ENCODE results near the gene FLYWCH2. TPM values are rescaled to one million over a fixed set of nuclear protein-coding genes. Genes with fewer than 3 reads are reported as not detected.
"Not testable (repeated sequence)": the region's sequence is repeated elsewhere in the genome, so short reads cannot be mapped to it uniquely, and the experiment has no call there.

FLYWCH2 gene
- total RNA-seq, 2 donors from 2014 or later: 11.6 to 15.1 TPM

- Mint-ChIP-seq H3K4me3 (peak overlapping the region; percentile 97), H3K27me3 (no peaks in the 10 kb centered on the region), H3K4me1 (peaks cover 23% of the 10 kb centered on the region), H3K36me3 (ENCODE audit: low read depth) (no peaks in the 10 kb centered on the region), H3K27ac (peak overlapping the region; percentile 90)
- no peak for ATAC-seq
- H3K9me3 ChIP-seq (ENCODE audit: control insufficient read depth, low read length, poor library complexity, severe bottlenecking): no peaks in the 10 kb centered on the region
- no peak for DNase-seq
These were observed 21.9 kb downstream of the FLYWCH2 start for GRCh38 chr16:2904922-2905240.

DNA sequence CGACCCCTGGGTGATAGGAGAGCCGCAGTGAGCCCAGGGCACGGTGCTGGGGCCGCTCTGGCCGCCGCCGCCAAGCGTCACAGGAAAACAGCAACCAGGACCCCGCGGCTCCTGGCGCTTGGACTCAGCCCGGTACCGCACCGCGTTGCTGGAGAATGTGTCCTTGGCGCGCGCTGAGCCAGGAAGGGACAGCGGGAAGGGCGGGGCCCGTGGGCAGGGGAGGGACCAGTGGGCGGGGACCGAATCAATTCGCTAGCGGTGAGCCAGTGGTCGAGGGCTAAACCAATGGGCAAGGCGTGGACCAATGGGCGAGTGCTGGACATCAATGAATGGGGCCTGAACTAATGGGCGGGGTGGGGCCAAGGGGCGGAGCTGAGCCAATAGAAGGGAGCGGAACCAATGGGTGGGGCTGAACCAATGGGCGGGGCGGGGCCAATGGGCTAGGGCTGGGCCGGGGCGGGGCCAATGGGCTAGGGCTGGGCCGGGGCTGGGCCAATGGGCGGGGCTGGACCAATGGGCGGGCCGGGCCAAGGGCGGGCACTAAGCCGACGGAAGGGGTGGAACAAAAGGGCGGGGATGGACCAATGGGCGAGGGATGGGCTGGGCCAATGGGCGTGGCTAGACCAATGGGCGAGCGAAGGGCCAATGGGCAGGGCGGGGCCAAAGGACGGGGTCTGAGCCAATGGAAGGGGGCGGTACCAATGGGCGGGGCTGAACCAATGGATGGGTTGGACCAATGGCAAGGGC lies 22.4 kb downstream of the FLYWCH2 start:
- peak overlapping the region; percentile 97 for H3K4me3 Mint-ChIP-seq
- peaks cover 23% of the 10 kb centered on the region for H3K4me1 Mint-ChIP-seq
- H3K36me3 Mint-ChIP-seq (ENCODE audit: low read depth): no peaks in the 10 kb centered on the region
- H3K27me3 Mint-ChIP-seq: no peaks in the 10 kb centered on the region
- DNase-seq (peak; percentile 86 to 89 (median 88)), ATAC-seq (peak; percentile 86)
- H3K27ac Mint-ChIP-seq: peak overlapping the region; percentile 63
- H3K9me3 ChIP-seq (ENCODE audit: control insufficient read depth, low read length, poor library complexity, severe bottlenecking): no peaks in the 10 kb centered on the region

DNA sequence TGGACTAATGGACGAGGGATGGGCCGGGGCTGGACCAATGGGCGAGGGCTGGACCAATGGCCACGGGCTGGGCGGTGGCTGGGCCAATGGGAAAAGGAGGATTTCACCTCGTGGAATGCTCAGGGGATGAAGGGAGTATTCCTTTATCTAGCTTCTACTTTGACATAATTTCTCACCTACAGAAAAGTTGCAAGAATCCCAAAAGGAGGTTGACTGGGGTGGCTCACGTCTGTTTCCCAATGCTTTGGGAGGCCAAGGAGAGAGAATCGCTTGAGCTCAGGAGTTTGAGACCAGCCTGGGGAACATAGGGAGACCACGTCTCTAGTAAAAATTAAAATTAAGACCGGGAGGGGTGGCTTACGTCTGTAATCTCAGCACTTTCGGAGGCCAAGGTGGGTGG lies 23.0 kb downstream of the FLYWCH2 start:
- H3K4me1 Mint-ChIP-seq: peaks cover 22% of the 10 kb centered on the region
- peak overlapping the region; percentile 97 for H3K4me3 Mint-ChIP-seq
- DNase-seq (no peak), ATAC-seq (no peak)
- peak overlapping the region; percentile 63 for H3K27ac Mint-ChIP-seq
- no peaks in the 10 kb centered on the region for H3K9me3 ChIP-seq (ENCODE audit: control insufficient read depth, low read length, poor library complexity, severe bottlenecking)
- no peaks in the 10 kb centered on the region for H3K36me3 Mint-ChIP-seq (ENCODE audit: low read depth)
- H3K27me3 Mint-ChIP-seq: no peaks in the 10 kb centered on the region

DNA sequence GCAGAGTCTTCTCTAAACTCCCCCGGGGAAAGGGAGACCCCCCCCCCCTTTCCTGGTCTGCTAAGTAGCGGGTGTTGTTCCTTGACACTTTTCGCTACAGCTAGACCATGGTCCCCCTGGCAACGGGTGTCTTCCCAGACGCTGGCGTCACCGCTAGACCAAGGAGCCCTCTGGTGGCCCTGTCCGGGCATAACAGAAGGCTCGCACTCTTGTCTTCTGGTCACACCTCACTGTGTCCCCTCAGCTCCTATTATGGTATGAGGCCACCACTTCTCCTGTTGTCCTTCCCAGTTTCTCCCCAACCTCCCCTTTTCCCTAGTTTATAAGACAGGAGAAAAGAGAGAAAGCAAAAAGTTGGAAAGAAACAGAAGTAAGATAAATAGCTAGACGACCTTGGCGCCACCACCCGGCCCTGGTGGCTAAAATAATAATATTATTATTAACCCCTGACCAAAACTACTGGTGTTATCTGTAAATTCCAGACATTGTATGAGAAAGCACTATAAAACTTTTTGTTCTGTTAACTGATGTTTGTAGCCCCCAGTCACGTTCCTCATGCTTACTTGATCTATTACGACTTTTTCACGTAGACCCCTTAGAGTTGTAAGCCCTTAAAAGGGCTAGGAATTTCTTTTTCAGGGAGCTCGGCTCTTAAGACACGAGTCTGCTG lies 24.2 kb downstream of the FLYWCH2 start:
- not testable (repeated sequence) for H3K4me3 Mint-ChIP-seq; H3K27me3 Mint-ChIP-seq; H3K36me3 Mint-ChIP-seq (ENCODE audit: low read depth); ATAC-seq; H3K9me3 ChIP-seq (ENCODE audit: control insufficient read depth, low read length, poor library complexity, severe bottlenecking)
- DNase-seq: peak in 2 of 3 donors; percentile 39 to 43
- Mint-ChIP-seq H3K27ac (peak overlapping the region; percentile 63), H3K4me1 (peaks cover 26% of the 10 kb centered on the region)

DNA sequence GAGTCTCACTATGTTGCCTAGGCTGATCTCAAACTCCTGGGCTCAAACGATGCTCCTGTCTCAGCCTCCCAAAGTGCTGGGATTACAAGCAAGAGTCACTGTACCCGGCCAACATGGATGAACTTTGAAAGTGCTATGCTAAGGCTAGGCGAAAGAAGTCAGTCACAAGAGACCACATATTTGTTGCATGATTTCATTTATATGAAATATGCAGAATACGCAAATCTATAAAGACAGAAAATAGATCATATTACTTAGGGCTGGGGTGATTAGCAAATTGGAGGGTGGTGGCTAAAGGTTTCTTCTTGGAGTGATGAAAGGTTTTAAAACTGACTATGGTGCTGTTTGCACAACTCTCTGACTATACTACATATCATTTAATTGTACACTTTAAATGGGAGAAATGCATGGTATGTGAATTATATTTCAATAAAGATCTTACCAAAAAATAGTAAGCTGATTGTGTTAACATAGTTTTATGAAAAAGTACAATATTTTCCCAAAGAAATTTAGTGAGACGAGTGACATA lies 27.5 kb downstream of the FLYWCH2 start:
- H3K4me1 Mint-ChIP-seq: peaks cover 32% of the 10 kb centered on the region
- peak overlapping the region; percentile 90 for H3K4me3 Mint-ChIP-seq
- H3K27ac Mint-ChIP-seq: no peak overlapping the region
- ATAC-seq (no peak), DNase-seq (no peak)
- H3K27me3 Mint-ChIP-seq: no peaks in the 10 kb centered on the region
- no peaks in the 10 kb centered on the region for H3K9me3 ChIP-seq (ENCODE audit: control insufficient read depth, low read length, poor library complexity, severe bottlenecking)
- no peaks in the 10 kb centered on the region for H3K36me3 Mint-ChIP-seq (ENCODE audit: low read depth)

DNA sequence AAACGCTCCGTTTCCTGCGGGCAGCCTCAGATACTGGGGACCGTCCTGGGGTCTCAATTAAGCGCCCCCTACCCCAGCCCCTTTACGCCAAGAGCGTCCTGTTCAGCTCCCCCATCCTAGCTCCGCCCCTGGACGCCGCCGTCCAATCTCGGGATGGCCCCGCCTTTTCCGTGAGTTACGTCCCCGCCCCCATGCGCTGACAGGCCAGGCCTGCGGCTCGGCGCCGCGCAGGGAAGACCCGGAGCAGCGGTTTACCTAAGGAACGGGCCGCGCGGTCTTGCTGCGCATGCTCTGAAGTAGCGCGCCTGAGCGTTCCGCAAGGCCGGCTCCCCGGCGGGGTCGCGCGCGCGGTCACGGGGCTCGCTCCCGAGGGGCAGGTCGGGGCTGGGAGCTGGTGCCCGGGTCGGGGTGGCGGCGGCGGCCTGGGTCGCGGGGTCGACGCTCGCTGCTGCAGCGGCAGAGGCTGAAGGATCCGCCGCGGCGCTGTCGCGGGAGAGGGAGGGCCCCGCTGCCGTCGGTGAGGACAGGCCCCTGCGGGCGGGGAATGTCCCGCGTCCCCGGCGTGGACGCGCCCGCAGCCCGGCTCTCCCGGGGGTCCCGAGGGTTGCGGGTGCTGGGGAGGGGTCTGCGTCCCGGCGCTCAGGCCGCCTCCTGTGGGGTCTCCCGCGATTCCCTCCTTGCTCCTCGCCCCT lies 28.8 kb downstream of the FLYWCH2 start, which contains the start of gene FLYWCH1:
FLYWCH1 (plus strand) TSS at position 294 of the 692 bp plus-strand sequence. CDS start 17,755 bp downstream, outside the sequence.
- H3K27me3 Mint-ChIP-seq: no peaks in the 10 kb centered on the region
- peak; percentile 97 for ATAC-seq
- peaks cover 20% of the 10 kb centered on the region for H3K4me1 Mint-ChIP-seq
- H3K9me3 ChIP-seq (ENCODE audit: control insufficient read depth, low read length, poor library complexity, severe bottlenecking): no peaks in the 10 kb centered on the region
- peak within 1 kb of the TSS; percentile 93 for H3K4me3 Mint-ChIP-seq
- no peaks in the 10 kb centered on the region for H3K36me3 Mint-ChIP-seq (ENCODE audit: low read depth)
- H3K27ac Mint-ChIP-seq: peak within 1 kb of the TSS; percentile 89
- DNase-seq: peak; percentile 95 to 97 (median 97)

DNA sequence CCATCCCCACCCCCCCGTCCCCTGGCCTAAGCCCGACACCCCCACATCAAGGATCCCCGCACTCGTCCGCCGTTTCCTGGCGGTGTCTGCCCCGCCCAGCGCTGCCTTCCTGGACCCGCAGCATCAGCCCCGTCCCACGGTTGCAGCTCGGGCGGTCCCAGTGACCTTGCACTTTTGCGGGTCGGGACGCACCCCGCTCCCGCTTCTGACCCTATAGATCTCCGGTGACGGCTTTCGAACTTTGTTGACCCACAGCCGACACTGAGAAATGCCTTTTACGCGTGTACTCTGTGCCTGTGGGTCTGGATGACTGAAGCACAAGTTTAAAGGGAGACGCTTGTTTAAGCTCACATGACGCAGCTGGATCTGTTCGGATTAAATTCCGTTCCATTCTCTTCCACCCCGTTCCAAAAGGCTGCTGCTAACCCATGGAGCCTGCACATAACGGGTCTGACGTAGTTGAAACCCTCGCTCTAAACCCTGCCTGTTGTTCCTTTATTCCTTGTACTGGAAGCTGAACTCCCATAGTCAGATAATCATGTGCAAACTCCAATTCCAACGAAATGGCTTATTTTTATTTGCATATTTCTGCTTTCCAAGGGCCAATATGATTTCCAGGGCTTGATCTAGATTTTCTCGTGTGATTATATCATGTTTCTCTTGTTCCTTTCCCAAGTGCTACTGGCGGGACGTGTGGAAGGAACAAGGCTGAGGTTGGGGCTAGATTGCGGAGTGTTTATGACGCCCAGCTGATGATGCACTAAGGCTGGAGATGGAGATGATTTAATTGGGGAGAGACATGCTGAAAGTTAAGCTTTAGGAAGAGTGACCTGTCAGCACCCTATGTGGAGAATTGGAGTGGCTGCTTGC lies 29.6 kb downstream of the FLYWCH2 start:
- Mint-ChIP-seq H3K27ac (peak overlapping the region; percentile 89), H3K27me3 (no peaks in the 10 kb centered on the region), H3K4me3 (peak overlapping the region; percentile 93), H3K4me1 (peaks cover 20% of the 10 kb centered on the region), H3K36me3 (ENCODE audit: low read depth) (no peaks in the 10 kb centered on the region)
- no peaks in the 10 kb centered on the region for H3K9me3 ChIP-seq (ENCODE audit: control insufficient read depth, low read length, poor library complexity, severe bottlenecking)
- ATAC-seq: peak; percentile 14
- DNase-seq: peak in 1 of 3 donors; percentile 26

DNA sequence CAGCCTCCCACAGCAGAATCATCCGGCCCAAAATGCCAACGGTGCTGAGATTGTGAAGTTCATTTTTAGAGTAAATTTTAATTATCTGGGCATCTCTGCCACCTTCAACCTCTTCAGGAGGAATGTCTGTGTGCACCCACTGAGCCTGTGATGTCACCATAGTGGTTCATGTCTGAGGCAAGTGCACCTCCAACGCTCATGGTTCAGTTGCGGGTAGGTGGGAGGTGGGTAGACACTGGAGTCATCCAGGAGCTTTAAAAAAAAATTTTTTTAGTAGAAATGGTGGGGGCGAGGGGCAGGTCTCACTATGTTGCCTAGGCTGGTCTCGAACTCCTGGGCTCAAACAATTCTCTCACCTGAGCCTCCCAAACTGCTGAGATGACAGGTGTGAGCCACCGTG lies 30.6 kb downstream of the FLYWCH2 start:
- H3K27ac Mint-ChIP-seq: peak overlapping the region; percentile 89
- DNase-seq (no peak), ATAC-seq (no peak)
- no peaks in the 10 kb centered on the region for H3K27me3 Mint-ChIP-seq
- H3K4me3 Mint-ChIP-seq: peak overlapping the region; percentile 93
- peaks cover 20% of the 10 kb centered on the region for H3K4me1 Mint-ChIP-seq
- no peaks in the 10 kb centered on the region for H3K9me3 ChIP-seq (ENCODE audit: control insufficient read depth, low read length, poor library complexity, severe bottlenecking)
- no peaks in the 10 kb centered on the region for H3K36me3 Mint-ChIP-seq (ENCODE audit: low read depth)

- DNase-seq (no peak), ATAC-seq (no peak)
- Mint-ChIP-seq H3K27me3 (no peaks in the 10 kb centered on the region), H3K36me3 (ENCODE audit: low read depth) (no peaks in the 10 kb centered on the region), H3K27ac (no peak overlapping the region), H3K4me3 (peak overlapping the region; percentile 12), H3K4me1 (peaks cover 20% of the 10 kb centered on the region)
- no peaks in the 10 kb centered on the region for H3K9me3 ChIP-seq (ENCODE audit: control insufficient read depth, low read length, poor library complexity, severe bottlenecking)
These were observed 31.2 kb downstream of the FLYWCH2 start for GRCh38 chr16:2914233-2914632.

DNA sequence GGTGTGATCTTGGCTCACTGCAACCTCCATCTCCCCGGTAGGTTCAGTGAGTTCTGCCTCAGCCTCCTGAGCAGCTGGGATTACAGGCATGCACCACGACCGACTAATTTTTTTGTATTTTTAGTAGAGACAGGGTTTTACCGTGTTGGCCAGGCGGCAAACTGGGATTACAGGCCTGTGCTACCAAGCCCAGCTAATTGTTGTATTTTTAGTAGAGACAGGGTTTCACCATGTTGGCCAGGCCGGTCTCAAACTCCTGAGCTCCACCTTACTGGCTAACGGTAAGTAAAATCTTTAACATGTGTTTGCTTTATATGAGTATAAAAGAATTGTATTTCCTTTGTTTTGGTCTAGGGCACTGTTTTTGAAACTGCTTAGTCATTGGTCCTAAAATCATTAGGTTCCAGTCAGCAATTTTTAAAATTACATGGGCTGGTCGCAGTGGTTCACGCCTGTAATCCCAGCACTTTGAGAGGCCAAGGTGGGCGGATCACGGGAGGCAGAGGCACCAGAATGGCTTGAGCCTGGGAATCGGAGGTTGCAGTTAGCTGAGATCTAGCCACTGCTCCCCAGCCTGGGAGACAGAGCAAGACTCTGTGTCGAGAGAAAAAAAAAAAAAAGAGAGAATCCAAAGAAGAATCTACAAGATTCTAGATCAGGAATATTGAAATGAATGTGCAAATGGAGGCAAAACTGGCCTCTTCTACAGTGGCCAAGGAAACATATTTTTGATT lies 32.3 kb downstream of the FLYWCH2 start:
- ATAC-seq: no peak
- Mint-ChIP-seq H3K27me3 (no peaks in the 10 kb centered on the region), H3K4me3 (no peak overlapping the region), H3K4me1 (peaks cover 26% of the 10 kb centered on the region), H3K36me3 (ENCODE audit: low read depth) (no peaks in the 10 kb centered on the region), H3K27ac (no peak overlapping the region)
- H3K9me3 ChIP-seq (ENCODE audit: control insufficient read depth, low read length, poor library complexity, severe bottlenecking): no peaks in the 10 kb centered on the region
- no peak for DNase-seq

DNA sequence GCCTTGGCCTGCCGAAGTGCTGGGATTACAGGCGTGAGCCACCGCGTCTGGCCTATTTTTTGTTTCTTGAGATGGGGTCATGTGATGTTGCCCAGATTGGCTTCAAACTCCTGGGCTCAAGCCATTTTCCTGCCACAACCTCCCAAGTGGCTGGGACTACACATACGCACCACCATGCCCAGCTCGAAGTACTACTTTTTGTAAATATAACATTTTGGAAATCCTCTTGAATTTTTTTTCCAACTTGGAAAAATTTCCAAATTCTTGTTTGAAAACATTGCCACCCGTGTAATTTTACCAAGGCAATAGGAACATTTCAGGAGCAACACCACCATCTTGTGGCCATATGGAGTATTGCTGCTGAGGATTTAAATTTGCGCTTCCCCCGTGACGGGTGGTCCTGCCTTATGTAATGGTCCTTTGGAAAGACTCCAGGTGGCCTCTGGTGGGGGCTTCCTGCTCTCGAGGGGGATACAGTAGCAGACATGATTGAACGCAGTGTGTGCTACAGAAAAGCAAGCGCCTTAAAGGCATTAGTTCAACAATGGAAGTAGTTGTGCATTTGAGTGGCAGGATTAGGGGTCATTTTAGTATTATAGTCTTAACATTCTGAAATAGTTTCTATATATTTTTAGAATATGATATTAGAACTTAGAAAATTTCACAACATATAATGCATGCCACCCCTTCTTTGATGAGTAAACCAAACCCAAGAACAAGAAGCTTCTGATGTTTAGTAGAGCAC lies 36.7 kb downstream of the FLYWCH2 start:
- Mint-ChIP-seq H3K4me3 (peak overlapping the region; percentile 49), H3K27me3 (no peaks in the 10 kb centered on the region), H3K4me1 (peaks cover 10% of the 10 kb centered on the region), H3K27ac (peak overlapping the region; percentile 37), H3K36me3 (ENCODE audit: low read depth) (no peaks in the 10 kb centered on the region)
- peak in 2 of 3 donors; percentile 39 to 59 for DNase-seq
- ATAC-seq: peak; percentile 75
- H3K9me3 ChIP-seq (ENCODE audit: control insufficient read depth, low read length, poor library complexity, severe bottlenecking): no peaks in the 10 kb centered on the region
